ENCODE data around the gene GLCCI1.
A peak's percentile ranks its signal among the peaks of the same experiment; 100 is the strongest.

Gene GLCCI1

GRCh38 chr7:8018961-8019360 is 50.4 kb downstream of the GLCCI1 start:
- Histone ChIP-seq H2BK15ac (ENCODE audit: low read depth, poor library complexity, severe bottlenecking) (no peak overlapping the region), H2BK5ac (ENCODE audit: low read depth, low read length, poor library complexity, severe bottlenecking) (no peak overlapping the region), H3K4ac (ENCODE audit: low read depth in 1 of 2, low read length in 2 of 2) (no peak overlapping the region), H3K4me2 (ENCODE audit: low read length, poor library complexity, severe bottlenecking) (no peak overlapping the region), H3K27me3 (ENCODE audit: control insufficient read depth in 1 of 2, insufficient read depth in 1 of 2, low read length in 2 of 2) (no peaks in the 10 kb centered on the region), H3K9me3 (ENCODE audit: control insufficient read depth, low read length) (peaks cover 2% of the 10 kb centered on the region), H3K79me1 (replicated peaks; ENCODE audit: low read length, poor library complexity, severe bottlenecking) (peaks cover 7% of the 10 kb centered on the region), H3K9ac (ENCODE audit: low read length) (no peak overlapping the region), H2AK5ac (ENCODE audit: low read length, severe bottlenecking) (no peak overlapping the region), H3K18ac (ENCODE audit: low read depth in 1 of 2, low read length in 2 of 2) (no peak overlapping the region), H4K91ac (ENCODE audit: low read length) (no peak overlapping the region), H3K27ac (ENCODE audit: low read length, poor library complexity, severe bottlenecking) (no peak overlapping the region), H3K23ac (ENCODE audit: low read length in 2 of 2) (no peak overlapping the region), H3K36me3 (ENCODE audit: control insufficient read depth in 1 of 2, insufficient read depth in 2 of 2, low read depth in 1 of 2, low read length in 2 of 2) (peaks cover 0 to 3% of the 10 kb centered on the region in 2 experiments), H4K8ac (ENCODE audit: low read length) (no peak overlapping the region), H3K4me3 (ENCODE audit: insufficient read depth in 1 of 2, low read depth in 1 of 2, low read length in 2 of 2) (no peak overlapping the region), H3K4me1 (ENCODE audit: control insufficient read depth, insufficient read depth, low read depth, low read length) (no peaks in the 10 kb centered on the region), H2AFZ (ENCODE audit: low read depth, low read length) (no peak overlapping the region), H2BK120ac (ENCODE audit: low read depth, low read length) (no peak overlapping the region), H3K14ac (ENCODE audit: low read length in 2 of 2) (no peak overlapping the region), H2BK12ac (ENCODE audit: low read length in 2 of 2) (no peak overlapping the region)
- DNase-seq, result no peak
- 100% methylated on average over 1 of the region's 1 CpG for WGBS

GRCh38 chr7:8022628-8023027 is 54.0 kb downstream of the GLCCI1 start:
- Histone ChIP-seq H2BK12ac (ENCODE audit: low read length in 2 of 2) (no peak overlapping the region), H2BK5ac (ENCODE audit: low read depth, low read length, poor library complexity, severe bottlenecking) (no peak overlapping the region), H3K4me3 (ENCODE audit: insufficient read depth in 1 of 2, low read depth in 1 of 2, low read length in 2 of 2) (no peak overlapping the region), H3K14ac (ENCODE audit: low read length in 2 of 2) (no peak overlapping the region), H3K18ac (ENCODE audit: low read depth in 1 of 2, low read length in 2 of 2) (no peak overlapping the region), H3K4ac (ENCODE audit: low read depth in 1 of 2, low read length in 2 of 2) (no peak overlapping the region), H3K4me1 (ENCODE audit: control insufficient read depth, insufficient read depth, low read depth, low read length) (no peaks in the 10 kb centered on the region), H4K8ac (ENCODE audit: low read length) (no peak overlapping the region), H3K27ac (ENCODE audit: low read length, poor library complexity, severe bottlenecking) (no peak overlapping the region), H3K9me3 (ENCODE audit: control insufficient read depth, low read length) (peaks cover 35% of the 10 kb centered on the region), H3K4me2 (ENCODE audit: low read length, poor library complexity, severe bottlenecking) (no peak overlapping the region), H4K91ac (ENCODE audit: low read length) (no peak overlapping the region), H3K36me3 (ENCODE audit: control insufficient read depth in 1 of 2, insufficient read depth in 2 of 2, low read depth in 1 of 2, low read length in 2 of 2) (peaks cover 13 to 20% of the 10 kb centered on the region in 2 experiments), H2BK120ac (ENCODE audit: low read depth, low read length) (no peak overlapping the region), H3K23ac (ENCODE audit: low read length in 2 of 2) (no peak overlapping the region), H3K27me3 (ENCODE audit: control insufficient read depth in 1 of 2, insufficient read depth in 1 of 2, low read length in 2 of 2) (no peaks in the 10 kb centered on the region), H3K79me1 (replicated peaks; ENCODE audit: low read length, poor library complexity, severe bottlenecking) (peaks cover 12% of the 10 kb centered on the region), H2AK5ac (ENCODE audit: low read length, severe bottlenecking) (no peak overlapping the region), H3K9ac (ENCODE audit: low read length) (no peak overlapping the region), H2AFZ (ENCODE audit: low read depth, low read length) (no peak overlapping the region), H2BK15ac (ENCODE audit: low read depth, poor library complexity, severe bottlenecking) (no peak overlapping the region)
- DNase-seq, result no peak
- no CpG with 5 or more reads among the region's 1 CpG for WGBS

- no peak overlapping the region for H2BK120ac ChIP-seq (ENCODE audit: low read depth, low read length)
- no peak overlapping the region for H3K14ac ChIP-seq (ENCODE audit: low read length in 2 of 2)
- H3K9me3 ChIP-seq (ENCODE audit: control insufficient read depth, low read length), result peaks cover 10% of the 10 kb centered on the region
- H3K4me3 ChIP-seq (ENCODE audit: insufficient read depth in 1 of 2, low read depth in 1 of 2, low read length in 2 of 2), result no peak overlapping the region
- no peak for DNase-seq
- H2BK12ac ChIP-seq (ENCODE audit: low read length in 2 of 2), result no peak overlapping the region
- no peak overlapping the region for H4K91ac ChIP-seq (ENCODE audit: low read length)
- no peak overlapping the region for H3K9ac ChIP-seq (ENCODE audit: low read length)
- no peaks in the 10 kb centered on the region for H3K27me3 ChIP-seq (ENCODE audit: control insufficient read depth in 1 of 2, insufficient read depth in 1 of 2, low read length in 2 of 2)
- H4K8ac ChIP-seq (ENCODE audit: low read length), result peak overlapping the region; percentile 35
- H3K36me3 ChIP-seq (ENCODE audit: control insufficient read depth in 1 of 2, insufficient read depth in 2 of 2, low read depth in 1 of 2, low read length in 2 of 2), result peaks cover 0 to 7% of the 10 kb centered on the region in 2 experiments
- WGBS, result 94% methylated on average over 4 of the region's 4 CpGs
- H3K27ac ChIP-seq (ENCODE audit: low read length, poor library complexity, severe bottlenecking), result no peak overlapping the region
- no peak overlapping the region for H3K4ac ChIP-seq (ENCODE audit: low read depth in 1 of 2, low read length in 2 of 2)
- no peak overlapping the region for H2AK5ac ChIP-seq (ENCODE audit: low read length, severe bottlenecking)
- H2BK15ac ChIP-seq (ENCODE audit: low read depth, poor library complexity, severe bottlenecking), result no peak overlapping the region
- peaks cover 11% of the 10 kb centered on the region for H3K79me1 ChIP-seq (replicated peaks; ENCODE audit: low read length, poor library complexity, severe bottlenecking)
- no peak overlapping the region for H3K18ac ChIP-seq (ENCODE audit: low read depth in 1 of 2, low read length in 2 of 2)
- H2BK5ac ChIP-seq (ENCODE audit: low read depth, low read length, poor library complexity, severe bottlenecking), result no peak overlapping the region
- H3K23ac ChIP-seq (ENCODE audit: low read length in 2 of 2), result no peak overlapping the region
- H2AFZ ChIP-seq (ENCODE audit: low read depth, low read length), result no peak overlapping the region
- no peak overlapping the region for H3K4me2 ChIP-seq (ENCODE audit: low read length, poor library complexity, severe bottlenecking)
- no peaks in the 10 kb centered on the region for H3K4me1 ChIP-seq (ENCODE audit: control insufficient read depth, insufficient read depth, low read depth, low read length)
Measured at GRCh38 chr7:8035192-8035591, 66.6 kb downstream of the GLCCI1 start.

- no peaks in the 10 kb centered on the region for H3K27me3 ChIP-seq (ENCODE audit: control insufficient read depth in 1 of 2, insufficient read depth in 1 of 2, low read length in 2 of 2)
- H3K9ac ChIP-seq (ENCODE audit: low read length), result no peak overlapping the region
- H3K27ac ChIP-seq (ENCODE audit: low read length, poor library complexity, severe bottlenecking), result no peak overlapping the region
- H2BK120ac ChIP-seq (ENCODE audit: low read depth, low read length), result no peak overlapping the region
- no peak overlapping the region for H3K4me2 ChIP-seq (ENCODE audit: low read length, poor library complexity, severe bottlenecking)
- no peak overlapping the region for H2BK15ac ChIP-seq (ENCODE audit: low read depth, poor library complexity, severe bottlenecking)
- H3K4ac ChIP-seq (ENCODE audit: low read depth in 1 of 2, low read length in 2 of 2), result peak overlapping the region in 1 of 2 experiments; percentile 29
- WGBS, result 86% methylated on average over 2 of the region's 2 CpGs
- H4K91ac ChIP-seq (ENCODE audit: low read length), result no peak overlapping the region
- no peak overlapping the region for H2BK5ac ChIP-seq (ENCODE audit: low read depth, low read length, poor library complexity, severe bottlenecking)
- peak overlapping the region in 1 of 2 experiments; percentile 65 for H3K18ac ChIP-seq (ENCODE audit: low read depth in 1 of 2, low read length in 2 of 2)
- H3K4me1 ChIP-seq (ENCODE audit: control insufficient read depth, insufficient read depth, low read depth, low read length), result no peaks in the 10 kb centered on the region
- no peak overlapping the region for H3K4me3 ChIP-seq (ENCODE audit: insufficient read depth in 1 of 2, low read depth in 1 of 2, low read length in 2 of 2)
- H4K8ac ChIP-seq (ENCODE audit: low read length), result peak overlapping the region; percentile 5
- DNase-seq, result peak; percentile 58
- H2BK12ac ChIP-seq (ENCODE audit: low read length in 2 of 2), result no peak overlapping the region
- no peak overlapping the region for H2AK5ac ChIP-seq (ENCODE audit: low read length, severe bottlenecking)
- no peak overlapping the region for H3K23ac ChIP-seq (ENCODE audit: low read length in 2 of 2)
- peaks cover 10% of the 10 kb centered on the region for H3K9me3 ChIP-seq (ENCODE audit: control insufficient read depth, low read length)
- peaks cover 11% of the 10 kb centered on the region for H3K79me1 ChIP-seq (replicated peaks; ENCODE audit: low read length, poor library complexity, severe bottlenecking)
- H3K14ac ChIP-seq (ENCODE audit: low read length in 2 of 2), result no peak overlapping the region
- H2AFZ ChIP-seq (ENCODE audit: low read depth, low read length), result no peak overlapping the region
- H3K36me3 ChIP-seq (ENCODE audit: control insufficient read depth in 1 of 2, insufficient read depth in 2 of 2, low read depth in 1 of 2, low read length in 2 of 2), result peaks cover 0 to 7% of the 10 kb centered on the region in 2 experiments
Measured at GRCh38 chr7:8035647-8036518, 67.3 kb downstream of the GLCCI1 start.
